HCT116 (cell line): ENCODE results near the gene CLDN1. TPM values are rescaled to one million over a fixed set of nuclear protein-coding genes. Genes with fewer than 3 reads are reported as not detected.

Source experiments
- ATAC-seq: fragments of 200-7000 bp; cut with Tn5 transposase; 2 replicates; pipeline ENCODE4 v1.9.1; 2020; ENCODE audit warnings: mild to moderate bottlenecking, moderate library complexity
- BruUV-seq: library from RNA; stranded (reverse); fragments of 400-500 nt; replicated peaks from 2 replicates; lab custom pipeline; 2021; lab: Mats Ljungman, UMichigan
- CTCF ChIA-PET: fragments of 300-600 bp; sonication (Branson Sonifier 250); formaldehyde crosslinking; loops from one replicate; lab custom pipeline; 2021; ENCODE audit warnings: antibody characterized with exemption; lab: Charles Lee
- POLR2A ChIA-PET: fragments of 300-600, 350-600 bp; sonication (Branson Sonifier 250); formaldehyde crosslinking; loops from one replicate; lab custom pipeline; 2021; ENCODE audit warnings: antibody characterized with exemption; lab: Charles Lee
- RAD21 ChIA-PET, 2 experiments: fragments of 300-600 bp; sonication (Branson Sonifier 250); formaldehyde crosslinking; loops; one replicate each; lab custom pipeline; 2023; ENCODE audit warnings: low total read pairs in 2 of 2; ENCODE audit not compliant: uncharacterized antibody in 2 of 2, unreplicated experiment in 2 of 2, low non-redundant PET in 1 of 2; lab: Charles Lee
- DNase-seq: peaks from one replicate; pipeline ENCODE4 v3.0.0-alpha.2; 2010; ENCODE audit warnings: low read depth, low spot score
- H2AFZ ChIP-seq: fragments of 200-600 bp; shearing (Covaris generic), sonication (generic); 2 replicates; pipeline ENCODE4 v1.6.1; 2017; ENCODE audit warnings: low read depth, mixed run types, mixed read lengths, antibody characterized with exemption, low read length; ENCODE audit not compliant: poor library complexity, severe bottlenecking
- H3K27ac ChIP-seq: 2 replicates; pipeline ENCODE4 v1.5.1; 2012; ENCODE audit warnings: low read depth, low read length
- H3K27me3 ChIP-seq: fragments of 200-600 bp; sonication (generic); 2 replicates; pipeline ENCODE4 v1.6.1; 2016; ENCODE audit warnings: mixed run types, low read length, mixed read lengths; ENCODE audit not compliant: insufficient read depth
- H3K36me3 ChIP-seq, 2 experiments: fragments of 200-500 bp in 1 of 2; fragments of 200-600 bp in 1 of 2; sonication (Bioruptor generic) in 1 of 2; sonication (generic) in 1 of 2; 2 replicates each; pipeline versions ENCODE4 v1.5.1 to v1.6.1; 2014 to 2016; ENCODE audit warnings: low read length in 2 of 2, inconsistent platforms in 1 of 2, mixed read lengths in 1 of 2, mixed run types in 1 of 2; ENCODE audit not compliant: insufficient read depth in 2 of 2, control insufficient read depth in 1 of 2
- H3K4me1 ChIP-seq, 2 experiments: fragments of 200-600 bp in 1 of 2; sonication (generic) in 1 of 2; 2 replicates each; pipeline versions ENCODE4 v1.5.1 to v1.6.1; 2012 to 2017; ENCODE audit warnings: low read length in 2 of 2, inconsistent platforms in 1 of 2, mild to moderate bottlenecking in 1 of 2, mixed read lengths in 1 of 2, mixed run types in 1 of 2, moderate library complexity in 1 of 2; ENCODE audit not compliant: insufficient read depth in 2 of 2, control insufficient read depth in 1 of 2
- H3K4me2 ChIP-seq: fragments of 200-600 bp; sonication (generic); 2 replicates; pipeline ENCODE4 v1.6.1; 2017; ENCODE audit warnings: mixed run types, low read length, mixed read lengths
- H3K4me3 ChIP-seq, 2 experiments: fragments of 200-600 bp in 1 of 2; sonication (generic) in 1 of 2; replicated peaks in 1 of 2; 2 replicates each; pipeline ENCODE4 v1.5.1; 2011 to 2016; ENCODE audit warnings: low read length in 2 of 2, control low read depth in 1 of 2, low read depth in 1 of 2, mild to moderate bottlenecking in 1 of 2, mixed read lengths in 1 of 2, mixed run types in 1 of 2
- H3K79me2 ChIP-seq: fragments of 200-600 bp; sonication (generic); 2 replicates; pipeline ENCODE4 v1.6.1; 2017; ENCODE audit warnings: mild to moderate bottlenecking, mixed run types, low read length, moderate library complexity, mixed read lengths; ENCODE audit not compliant: insufficient read depth
- H3K9ac ChIP-seq: fragments of 200-600 bp; sonication (generic); 2 replicates; pipeline ENCODE4 v1.6.1; 2016; ENCODE audit warnings: low read length, mixed read lengths
- H3K9me2 ChIP-seq: fragments of 200-600 bp; sonication (generic), shearing (Covaris generic); 2 replicates; pipeline ENCODE4 v1.6.1; 2017; ENCODE audit warnings: mixed run types, mild to moderate bottlenecking, moderate library complexity; ENCODE audit not compliant: insufficient read depth
- H3K9me3 ChIP-seq, 2 experiments: fragments of 200-500 bp in 1 of 2; fragments of 200-600 bp in 1 of 2; sonication (Bioruptor generic) in 1 of 2; sonication (generic) in 1 of 2; 2 replicates each; pipeline ENCODE4 v1.6.1; 2014 to 2017; ENCODE audit warnings: low read length in 2 of 2, mixed read lengths in 2 of 2, inconsistent platforms in 1 of 2, low read depth in 1 of 2, mild to moderate bottlenecking in 1 of 2, mixed run types in 1 of 2, moderate library complexity in 1 of 2; ENCODE audit not compliant: control insufficient read depth in 1 of 2, insufficient read depth in 1 of 2
- H4K20me1 ChIP-seq: fragments of 200-600 bp; sonication (generic), shearing (Covaris generic); 2 replicates; pipeline ENCODE4 v1.6.1; 2017; ENCODE audit warnings: mixed run types, mild to moderate bottlenecking, moderate library complexity; ENCODE audit not compliant: insufficient read depth
- EGR1 ChIP-seq: IDR thresholded peaks from 2 replicates; pipeline ENCODE4 v1.6.1; 2012; ENCODE audit warnings: low read depth
- ELF1 ChIP-seq: IDR thresholded peaks from 2 replicates; pipeline ENCODE4 v1.6.1; 2012; ENCODE audit warnings: low read depth, borderline replicate concordance
- YY1 ChIP-seq: IDR thresholded peaks from 2 replicates; pipeline ENCODE4 v1.6.1; 2011; ENCODE audit warnings: low read length, low read depth, moderate library complexity, mild to moderate bottlenecking; ENCODE audit not compliant: insufficient replicate concordance; ENCODE audit errors: extremely low read depth
- ZFX ChIP-seq: fragments of 450-650 bp; IDR thresholded peaks from 2 replicates; pipeline ENCODE4 v1.6.1; 2017
- ZNF274 ChIP-seq: fragments of 200-500 bp; sonication (Bioruptor generic); IDR thresholded peaks from 2 replicates; pipeline ENCODE4 v1.6.1; 2014; ENCODE audit warnings: mild to moderate bottlenecking, low read depth, low read length, inconsistent platforms
- intact Hi-C: fragments of 100-400 bp; cut with micrococcal nuclease; formaldehyde crosslinking; loops from 2 replicates; pipeline ENCODE4 v1.10.0; 2022
- total RNA-seq: library from RNA; stranded (reverse); gene quantifications from one replicate; pipeline ENCODE4 v1.2.1, GENCODE V29; 2021; ENCODE audit not compliant: unreplicated experiment
- TF ChIP-seq, protein P1 (sequence below), 3 experiments: fragments of 200-600 bp in 1 of 3; sonication (generic) in 1 of 3; IDR thresholded peaks in 2 of 3; conservative IDR thresholded peaks in 1 of 3; 2 replicates each; pipeline ENCODE4 v1.5.1; 2012 to 2017; ENCODE audit warnings: low read depth in 2 of 3, low read length in 2 of 3, antibody characterized with exemption in 1 of 3, borderline replicate concordance in 1 of 3, control low read depth in 1 of 3, mild to moderate bottlenecking in 1 of 3, mixed read lengths in 1 of 3, mixed run types in 1 of 3, moderate library complexity in 1 of 3; ENCODE audit not compliant: insufficient read depth in 1 of 3
- TF ChIP-seq, protein P2 (sequence below): IDR thresholded peaks from 2 replicates; pipeline ENCODE4 v1.6.1; 2012; ENCODE audit warnings: low read depth
- TF ChIP-seq, protein P3 (sequence below): IDR thresholded peaks from 2 replicates; pipeline ENCODE4 v1.6.1; 2012
- TF ChIP-seq, protein P4 (sequence below): IDR thresholded peaks from 2 replicates; pipeline ENCODE4 v1.6.1; 2011; ENCODE audit warnings: mild to moderate bottlenecking, low read length, moderate library complexity; ENCODE audit not compliant: insufficient replicate concordance; ENCODE audit errors: extremely low read depth

Gene CLDN1
- total RNA-seq, 1 experiment from 2014 or later, result 0.20 TPM

DNA sequence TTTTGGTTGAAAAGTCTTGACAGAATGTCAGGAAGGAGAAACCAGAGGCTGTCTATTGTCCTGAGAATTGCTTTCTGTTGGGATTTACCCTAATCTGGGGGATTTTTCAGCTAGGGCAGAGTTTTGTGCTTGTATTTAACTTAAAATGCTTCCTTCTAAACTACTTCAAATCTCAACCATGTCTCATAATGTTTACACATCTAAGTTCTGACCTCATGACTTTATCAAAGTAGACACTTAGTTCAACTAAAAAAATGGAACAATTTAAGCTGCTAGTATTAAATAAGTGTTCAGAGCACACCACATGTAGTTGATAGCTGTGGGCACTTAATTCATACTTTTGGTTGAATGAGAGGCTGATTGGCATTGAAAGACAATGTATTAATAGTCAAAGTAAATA is 28.2 kb downstream of the CLDN1 start:
- intact Hi-C loops, result no loop called here
- H3K9me2 ChIP-seq, result no peaks in the 10 kb centered on the region

DNA sequence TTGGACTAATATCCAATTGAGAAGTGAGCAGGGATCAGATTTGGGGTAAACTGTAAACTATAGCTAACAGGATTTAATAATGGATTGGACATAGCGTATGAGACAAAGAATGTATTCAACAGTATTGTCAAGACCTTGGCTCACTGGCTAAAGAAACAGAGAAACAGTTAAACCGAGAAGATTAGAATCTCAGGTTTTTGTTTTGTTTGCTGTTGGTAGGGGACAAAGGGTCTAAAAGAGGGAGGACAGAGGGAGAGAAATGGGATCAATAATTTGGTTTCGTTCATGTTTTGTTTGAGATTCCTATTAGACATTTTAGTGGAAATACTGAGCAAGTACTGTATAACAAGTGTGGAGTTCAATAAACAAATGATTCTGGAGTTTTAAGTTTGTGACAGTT is 28.6 kb downstream of the CLDN1 start:
- CTCF ChIA-PET, result no interaction called here
- no TSS peak for BruUV-seq
- H3K27ac ChIP-seq, result no peak overlapping the region
- POLR2A ChIA-PET, result no interaction called here
- no peaks in the 10 kb centered on the region for H3K9me2 ChIP-seq
- H2AFZ ChIP-seq, result no peak overlapping the region
- no peaks in the 10 kb centered on the region for H4K20me1 ChIP-seq
- H3K4me1 ChIP-seq, result no peaks in the 10 kb centered on the region
- no peaks in the 10 kb centered on the region for H3K9me3 ChIP-seq
- no peaks in the 10 kb centered on the region for H3K36me3 ChIP-seq
- DNase-seq (no peak), ATAC-seq (no peak)
- H3K4me3 ChIP-seq, result no peak overlapping the region
- intact Hi-C loops, result no loop called here
- RAD21 ChIA-PET, result no interaction called here
- no peaks in the 10 kb centered on the region for H3K27me3 ChIP-seq
- no peaks in the 10 kb centered on the region for H3K79me2 ChIP-seq
- no peak overlapping the region for H3K4me2 ChIP-seq
- no peak overlapping the region for H3K9ac ChIP-seq
- TF ChIP-seq ZFX (no peak), EGR1 (no peak)
- TF ChIP-seq, protein P1, sequence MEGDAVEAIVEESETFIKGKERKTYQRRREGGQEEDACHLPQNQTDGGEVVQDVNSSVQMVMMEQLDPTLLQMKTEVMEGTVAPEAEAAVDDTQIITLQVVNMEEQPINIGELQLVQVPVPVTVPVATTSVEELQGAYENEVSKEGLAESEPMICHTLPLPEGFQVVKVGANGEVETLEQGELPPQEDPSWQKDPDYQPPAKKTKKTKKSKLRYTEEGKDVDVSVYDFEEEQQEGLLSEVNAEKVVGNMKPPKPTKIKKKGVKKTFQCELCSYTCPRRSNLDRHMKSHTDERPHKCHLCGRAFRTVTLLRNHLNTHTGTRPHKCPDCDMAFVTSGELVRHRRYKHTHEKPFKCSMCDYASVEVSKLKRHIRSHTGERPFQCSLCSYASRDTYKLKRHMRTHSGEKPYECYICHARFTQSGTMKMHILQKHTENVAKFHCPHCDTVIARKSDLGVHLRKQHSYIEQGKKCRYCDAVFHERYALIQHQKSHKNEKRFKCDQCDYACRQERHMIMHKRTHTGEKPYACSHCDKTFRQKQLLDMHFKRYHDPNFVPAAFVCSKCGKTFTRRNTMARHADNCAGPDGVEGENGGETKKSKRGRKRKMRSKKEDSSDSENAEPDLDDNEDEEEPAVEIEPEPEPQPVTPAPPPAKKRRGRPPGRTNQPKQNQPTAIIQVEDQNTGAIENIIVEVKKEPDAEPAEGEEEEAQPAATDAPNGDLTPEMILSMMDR (IDR thresholded peaks at IDR 0.05 in 2 of 3, conservative IDR thresholded peaks at IDR 0.05 in 1 of 3; ENCODE audit: borderline replicate concordance in 1 of 3, insufficient read depth in 1 of 3, low read depth in 2 of 3, low read length in 2 of 3), result no peak
- TF ChIP-seq, protein P2, sequence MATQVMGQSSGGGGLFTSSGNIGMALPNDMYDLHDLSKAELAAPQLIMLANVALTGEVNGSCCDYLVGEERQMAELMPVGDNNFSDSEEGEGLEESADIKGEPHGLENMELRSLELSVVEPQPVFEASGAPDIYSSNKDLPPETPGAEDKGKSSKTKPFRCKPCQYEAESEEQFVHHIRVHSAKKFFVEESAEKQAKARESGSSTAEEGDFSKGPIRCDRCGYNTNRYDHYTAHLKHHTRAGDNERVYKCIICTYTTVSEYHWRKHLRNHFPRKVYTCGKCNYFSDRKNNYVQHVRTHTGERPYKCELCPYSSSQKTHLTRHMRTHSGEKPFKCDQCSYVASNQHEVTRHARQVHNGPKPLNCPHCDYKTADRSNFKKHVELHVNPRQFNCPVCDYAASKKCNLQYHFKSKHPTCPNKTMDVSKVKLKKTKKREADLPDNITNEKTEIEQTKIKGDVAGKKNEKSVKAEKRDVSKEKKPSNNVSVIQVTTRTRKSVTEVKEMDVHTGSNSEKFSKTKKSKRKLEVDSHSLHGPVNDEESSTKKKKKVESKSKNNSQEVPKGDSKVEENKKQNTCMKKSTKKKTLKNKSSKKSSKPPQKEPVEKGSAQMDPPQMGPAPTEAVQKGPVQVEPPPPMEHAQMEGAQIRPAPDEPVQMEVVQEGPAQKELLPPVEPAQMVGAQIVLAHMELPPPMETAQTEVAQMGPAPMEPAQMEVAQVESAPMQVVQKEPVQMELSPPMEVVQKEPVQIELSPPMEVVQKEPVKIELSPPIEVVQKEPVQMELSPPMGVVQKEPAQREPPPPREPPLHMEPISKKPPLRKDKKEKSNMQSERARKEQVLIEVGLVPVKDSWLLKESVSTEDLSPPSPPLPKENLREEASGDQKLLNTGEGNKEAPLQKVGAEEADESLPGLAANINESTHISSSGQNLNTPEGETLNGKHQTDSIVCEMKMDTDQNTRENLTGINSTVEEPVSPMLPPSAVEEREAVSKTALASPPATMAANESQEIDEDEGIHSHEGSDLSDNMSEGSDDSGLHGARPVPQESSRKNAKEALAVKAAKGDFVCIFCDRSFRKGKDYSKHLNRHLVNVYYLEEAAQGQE, result no peak
- TF ChIP-seq, protein P3, sequence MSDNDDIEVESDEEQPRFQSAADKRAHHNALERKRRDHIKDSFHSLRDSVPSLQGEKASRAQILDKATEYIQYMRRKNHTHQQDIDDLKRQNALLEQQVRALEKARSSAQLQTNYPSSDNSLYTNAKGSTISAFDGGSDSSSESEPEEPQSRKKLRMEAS, result no peak

More for the DNA sequence above, 28.2 kb downstream of the CLDN1 start:
- Histone ChIP-seq H2AFZ (no peak overlapping the region), H3K27me3 (no peaks in the 10 kb centered on the region), H3K4me1 (no peaks in the 10 kb centered on the region), H3K4me3 (no peak overlapping the region), H3K79me2 (no peaks in the 10 kb centered on the region), H4K20me1 (no peaks in the 10 kb centered on the region), H3K27ac (no peak overlapping the region), H3K4me2 (no peak overlapping the region), H3K9me3 (no peaks in the 10 kb centered on the region), H3K36me3 (no peaks in the 10 kb centered on the region), H3K9ac (no peak overlapping the region)
- ChIA-PET RAD21 (no interaction called here), POLR2A (no interaction called here), CTCF (interaction anchor here (0.7 kb wide), 1 partner anchor 90 kb away, joined by 3 read pairs; no protein-coding TSS in a partner anchor)
- TF ChIP-seq ZNF274 (no peak), ELF1 (no peak), YY1 (no peak)
- TF ChIP-seq, protein P4, sequence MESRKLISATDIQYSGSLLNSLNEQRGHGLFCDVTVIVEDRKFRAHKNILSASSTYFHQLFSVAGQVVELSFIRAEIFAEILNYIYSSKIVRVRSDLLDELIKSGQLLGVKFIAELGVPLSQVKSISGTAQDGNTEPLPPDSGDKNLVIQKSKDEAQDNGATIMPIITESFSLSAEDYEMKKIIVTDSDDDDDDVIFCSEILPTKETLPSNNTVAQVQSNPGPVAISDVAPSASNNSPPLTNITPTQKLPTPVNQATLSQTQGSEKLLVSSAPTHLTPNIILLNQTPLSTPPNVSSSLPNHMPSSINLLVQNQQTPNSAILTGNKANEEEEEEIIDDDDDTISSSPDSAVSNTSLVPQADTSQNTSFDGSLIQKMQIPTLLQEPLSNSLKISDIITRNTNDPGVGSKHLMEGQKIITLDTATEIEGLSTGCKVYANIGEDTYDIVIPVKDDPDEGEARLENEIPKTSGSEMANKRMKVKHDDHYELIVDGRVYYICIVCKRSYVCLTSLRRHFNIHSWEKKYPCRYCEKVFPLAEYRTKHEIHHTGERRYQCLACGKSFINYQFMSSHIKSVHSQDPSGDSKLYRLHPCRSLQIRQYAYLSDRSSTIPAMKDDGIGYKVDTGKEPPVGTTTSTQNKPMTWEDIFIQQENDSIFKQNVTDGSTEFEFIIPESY, result no peak
- no TSS peak for BruUV-seq
- ATAC-seq (no peak), DNase-seq (no peak)
